ENCODE measurements around the gene CTU2. TPM values are rescaled to one million over a fixed set of nuclear protein-coding genes. Genes with fewer than 3 reads are reported as not detected.

CTU2 gene
- total RNA-seq, 1 experiment from 2014 or later, result 10.3 TPM

Other genes with a start within 250 kb of the CTU2 start
- 19.2 and 21.0 TPM in 2 replicates for gene ZC3H18, start 136.1 kb upstream of the CTU2 start, total RNA-seq (2014; rRNA removed; shearing (Covaris generic))
- gene IL17C, start 67.9 kb upstream of the CTU2 start, total RNA-seq (2014; rRNA removed; shearing (Covaris generic)), result not detected in 2 replicates
- 0.24 and 0.76 TPM in 2 replicates for gene CYBA, start 55.5 kb upstream of the CTU2 start, total RNA-seq (2014; rRNA removed; shearing (Covaris generic))
- gene MVD, start 43.4 kb upstream of the CTU2 start, total RNA-seq (2014; rRNA removed; shearing (Covaris generic)), result 12.6 and 21.0 TPM in 2 replicates
- gene SNAI3, start 20.0 kb upstream of the CTU2 start, total RNA-seq (2014; rRNA removed; shearing (Covaris generic)), result 0.47 and 0.56 TPM in 2 replicates
- gene RNF166, start 95 bp upstream of the CTU2 start, total RNA-seq (2014; rRNA removed; shearing (Covaris generic)), result 10.4 and 10.7 TPM in 2 replicates
- 23.8 and 28.1 TPM in 2 replicates for gene PIEZO1, start 78.7 kb downstream of the CTU2 start, total RNA-seq (2014; rRNA removed; shearing (Covaris generic))
- 24.3 and 27.2 TPM in 2 replicates for gene CDT1, start 97.3 kb downstream of the CTU2 start, total RNA-seq (2014; rRNA removed; shearing (Covaris generic))
- gene APRT, start 105.4 kb downstream of the CTU2 start, total RNA-seq (2014; rRNA removed; shearing (Covaris generic)), result 43.4 and 46.5 TPM in 2 replicates
- gene GALNS, start 150.4 kb downstream of the CTU2 start, total RNA-seq (2014; rRNA removed; shearing (Covaris generic)), result 10.4 and 11.1 TPM in 2 replicates
- gene TRAPPC2L, start 150.6 kb downstream of the CTU2 start, total RNA-seq (2014; rRNA removed; shearing (Covaris generic)), result 34.3 and 36.9 TPM in 2 replicates
- 0.25 TPM in 1 of 2 replicates, not detected in the other for gene PABPN1L, start 160.2 kb downstream of the CTU2 start, total RNA-seq (2014; rRNA removed; shearing (Covaris generic))